Measurements from ENCODE around the gene KIF11. TPM values are rescaled to one million over a fixed set of nuclear protein-coding genes. Genes with fewer than 3 reads are reported as not detected.

Gene KIF11
- total RNA-seq, 1 donor from 2014 or later = 7.1 TPM

DNA sequence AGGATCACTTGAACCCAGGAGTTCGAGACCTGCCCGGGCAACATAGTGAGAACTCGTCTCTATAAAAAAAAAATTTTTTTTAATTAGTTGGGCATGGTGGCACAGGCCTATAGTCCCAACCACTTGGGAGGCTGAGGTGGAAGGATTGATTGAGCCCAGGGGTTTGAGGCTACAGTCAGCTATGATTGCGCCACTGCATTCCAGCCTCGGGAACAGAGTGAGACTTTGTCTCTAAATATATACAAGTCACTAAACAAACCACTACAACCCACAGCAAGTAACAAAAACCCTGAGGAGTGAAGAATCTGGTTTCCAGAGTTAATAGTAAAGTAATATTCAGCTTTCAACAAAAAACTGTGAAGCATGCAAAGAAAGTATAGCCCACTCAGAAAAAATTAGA, 64.1 kb downstream of the KIF11 start:
- TF ChIP-seq, protein P1, sequence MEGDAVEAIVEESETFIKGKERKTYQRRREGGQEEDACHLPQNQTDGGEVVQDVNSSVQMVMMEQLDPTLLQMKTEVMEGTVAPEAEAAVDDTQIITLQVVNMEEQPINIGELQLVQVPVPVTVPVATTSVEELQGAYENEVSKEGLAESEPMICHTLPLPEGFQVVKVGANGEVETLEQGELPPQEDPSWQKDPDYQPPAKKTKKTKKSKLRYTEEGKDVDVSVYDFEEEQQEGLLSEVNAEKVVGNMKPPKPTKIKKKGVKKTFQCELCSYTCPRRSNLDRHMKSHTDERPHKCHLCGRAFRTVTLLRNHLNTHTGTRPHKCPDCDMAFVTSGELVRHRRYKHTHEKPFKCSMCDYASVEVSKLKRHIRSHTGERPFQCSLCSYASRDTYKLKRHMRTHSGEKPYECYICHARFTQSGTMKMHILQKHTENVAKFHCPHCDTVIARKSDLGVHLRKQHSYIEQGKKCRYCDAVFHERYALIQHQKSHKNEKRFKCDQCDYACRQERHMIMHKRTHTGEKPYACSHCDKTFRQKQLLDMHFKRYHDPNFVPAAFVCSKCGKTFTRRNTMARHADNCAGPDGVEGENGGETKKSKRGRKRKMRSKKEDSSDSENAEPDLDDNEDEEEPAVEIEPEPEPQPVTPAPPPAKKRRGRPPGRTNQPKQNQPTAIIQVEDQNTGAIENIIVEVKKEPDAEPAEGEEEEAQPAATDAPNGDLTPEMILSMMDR (IDR thresholded peaks at IDR 0.05) = no peak
- H3K27me3 Mint-ChIP-seq (ENCODE audit: low read depth) = no peaks in the 10 kb centered on the region
- DNase-seq (ENCODE audit: low spot score) = no peak
- H3K4me3 Mint-ChIP-seq (ENCODE audit: unreplicated experiment) = no peak overlapping the region
- peaks cover 8% of the 10 kb centered on the region for H3K36me3 Mint-ChIP-seq (ENCODE audit: low read depth)
- peaks cover 9% of the 10 kb centered on the region for H3K9me3 Mint-ChIP-seq (ENCODE audit: low read depth)
- no peaks in the 10 kb centered on the region for H3K4me1 Mint-ChIP-seq (ENCODE audit: low read depth)
- H3K27ac Mint-ChIP-seq (ENCODE audit: unreplicated experiment) = no peak overlapping the region

- no peaks in the 10 kb centered on the region for H3K4me1 Mint-ChIP-seq (ENCODE audit: low read depth)
- no peak overlapping the region for H3K4me3 Mint-ChIP-seq (ENCODE audit: unreplicated experiment)
- DNase-seq (ENCODE audit: low spot score) = no peak
Measured at GRCh38 chr10:92662848-92663247, 69.9 kb downstream of the KIF11 start.

GRCh38 chr10:92664322-92664721, 71.4 kb downstream of the KIF11 start:
- no peak overlapping the region for H3K4me3 Mint-ChIP-seq (ENCODE audit: unreplicated experiment)
- H3K27ac Mint-ChIP-seq (ENCODE audit: unreplicated experiment) = no peak overlapping the region
- H3K4me1 Mint-ChIP-seq (ENCODE audit: low read depth) = no peaks in the 10 kb centered on the region
- H3K9me3 Mint-ChIP-seq (ENCODE audit: low read depth) = peaks cover 25% of the 10 kb centered on the region
- H3K36me3 Mint-ChIP-seq (ENCODE audit: low read depth) = peaks cover 7% of the 10 kb centered on the region
- TF ChIP-seq, protein P1 (IDR thresholded peaks at IDR 0.05) = no peak
- no peak for DNase-seq (ENCODE audit: low spot score)
- H3K27me3 Mint-ChIP-seq (ENCODE audit: low read depth) = no peaks in the 10 kb centered on the region

More at GRCh38 chr10:92662848-92663247, 69.9 kb downstream of the KIF11 start:
- no peak overlapping the region for H3K27ac Mint-ChIP-seq (ENCODE audit: unreplicated experiment)
- H3K27me3 Mint-ChIP-seq (ENCODE audit: low read depth) = no peaks in the 10 kb centered on the region
- peaks cover 28% of the 10 kb centered on the region for H3K9me3 Mint-ChIP-seq (ENCODE audit: low read depth)
- TF ChIP-seq, protein P1 (IDR thresholded peaks at IDR 0.05) = no peak
- peaks cover 7% of the 10 kb centered on the region for H3K36me3 Mint-ChIP-seq (ENCODE audit: low read depth)

- H3K27ac Mint-ChIP-seq (ENCODE audit: unreplicated experiment) = no peak overlapping the region
Measured at GRCh38 chr10:92667078-92667477, 74.1 kb downstream of the KIF11 start.

GRCh38 chr10:92677708-92678107, 84.8 kb downstream of the KIF11 start:
- no peak for DNase-seq (ENCODE audit: low spot score)
- peaks cover 4% of the 10 kb centered on the region for H3K36me3 Mint-ChIP-seq (ENCODE audit: low read depth)
- H3K27ac Mint-ChIP-seq (ENCODE audit: unreplicated experiment) = no peak overlapping the region
- TF ChIP-seq, protein P1 (IDR thresholded peaks at IDR 0.05) = no peak
- H3K4me3 Mint-ChIP-seq (ENCODE audit: unreplicated experiment) = no peak overlapping the region
- peaks cover 8% of the 10 kb centered on the region for H3K9me3 Mint-ChIP-seq (ENCODE audit: low read depth)
- no peaks in the 10 kb centered on the region for H3K4me1 Mint-ChIP-seq (ENCODE audit: low read depth)
- H3K27me3 Mint-ChIP-seq (ENCODE audit: low read depth) = no peaks in the 10 kb centered on the region

More at GRCh38 chr10:92667078-92667477, 74.1 kb downstream of the KIF11 start:
- H3K9me3 Mint-ChIP-seq (ENCODE audit: low read depth) = peaks cover 18% of the 10 kb centered on the region
- no peak overlapping the region for H3K4me3 Mint-ChIP-seq (ENCODE audit: unreplicated experiment)
- TF ChIP-seq, protein P1 (IDR thresholded peaks at IDR 0.05) = no peak
- H3K36me3 Mint-ChIP-seq (ENCODE audit: low read depth) = peaks cover 7% of the 10 kb centered on the region
- no peak for DNase-seq (ENCODE audit: low spot score)
- H3K4me1 Mint-ChIP-seq (ENCODE audit: low read depth) = no peaks in the 10 kb centered on the region
- no peaks in the 10 kb centered on the region for H3K27me3 Mint-ChIP-seq (ENCODE audit: low read depth)

All from chondrocyte (in vitro differentiated cells).